T-helper 1 cell (primary cell): Measurements from ENCODE around the gene TPK1.
"Not testable (repeated sequence)": the region's sequence is repeated elsewhere in the genome, so short reads cannot be mapped to it uniquely, and the experiment has no call there.

Experiments used
- DNase-seq, 5 donors: peaks; one replicate each; pipeline ENCODE4 v3.0.0-alpha.2; 2012 to 2020

Gene TPK1

DNA sequence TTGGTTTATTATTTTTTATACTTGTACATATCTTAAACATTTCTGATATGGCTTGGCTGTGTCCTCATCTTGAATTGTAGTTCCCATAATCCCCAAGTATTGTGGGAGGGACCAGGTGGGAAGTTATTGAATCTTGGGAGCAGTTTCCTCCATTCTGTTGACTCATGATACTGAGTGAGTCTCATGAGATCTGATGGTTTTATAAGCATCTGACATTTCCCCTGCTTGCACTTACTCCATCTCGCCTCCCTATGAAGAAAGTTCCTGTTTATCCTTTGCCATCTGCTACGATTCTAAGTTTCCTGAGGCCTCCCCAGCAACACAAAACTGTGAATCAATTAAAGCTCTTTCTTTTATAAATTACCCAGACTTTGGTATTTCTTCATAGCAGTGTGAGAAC, 207.7 kb downstream of the TPK1 start:
- no peak for DNase-seq

DNA sequence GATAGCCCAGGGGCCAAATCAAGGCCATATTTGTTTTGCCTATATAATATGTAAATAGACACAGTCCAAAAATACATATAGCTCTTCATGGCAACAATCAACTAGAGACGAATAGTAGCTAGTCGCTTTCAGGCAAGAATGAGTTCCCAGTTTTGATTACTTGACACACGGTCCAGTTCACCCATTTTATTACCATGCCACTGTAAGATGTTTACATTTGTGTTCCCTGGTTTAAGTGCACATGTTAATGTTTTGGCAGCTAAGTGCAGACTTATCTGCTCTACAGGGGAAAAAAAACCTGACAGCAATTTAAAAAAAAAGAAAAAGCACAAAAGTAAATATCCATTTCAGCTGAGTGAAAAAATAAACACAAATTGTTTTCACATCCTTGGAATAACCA, 213.1 kb downstream of the TPK1 start:
- no peak for DNase-seq

DNA sequence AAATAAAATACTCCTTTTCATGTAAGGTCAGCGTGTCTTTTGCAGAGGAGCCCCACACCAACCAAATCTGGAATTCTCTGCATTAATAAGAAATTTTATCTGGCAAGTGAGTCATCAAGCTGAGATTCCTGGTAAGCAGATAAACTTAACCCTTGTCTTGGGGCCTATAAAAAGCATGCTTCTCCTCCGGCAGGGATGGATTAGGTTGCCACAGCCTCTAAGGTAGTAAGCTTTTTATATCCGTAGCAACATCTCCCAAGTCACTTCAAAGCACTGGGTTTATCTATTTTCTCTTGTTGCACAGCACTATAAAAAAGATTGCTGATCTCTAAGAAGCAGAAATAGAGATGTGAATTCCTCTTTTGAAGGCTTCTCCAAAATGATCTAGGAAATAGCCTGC, 229.6 kb downstream of the TPK1 start:
- DNase-seq, result no peak

DNA sequence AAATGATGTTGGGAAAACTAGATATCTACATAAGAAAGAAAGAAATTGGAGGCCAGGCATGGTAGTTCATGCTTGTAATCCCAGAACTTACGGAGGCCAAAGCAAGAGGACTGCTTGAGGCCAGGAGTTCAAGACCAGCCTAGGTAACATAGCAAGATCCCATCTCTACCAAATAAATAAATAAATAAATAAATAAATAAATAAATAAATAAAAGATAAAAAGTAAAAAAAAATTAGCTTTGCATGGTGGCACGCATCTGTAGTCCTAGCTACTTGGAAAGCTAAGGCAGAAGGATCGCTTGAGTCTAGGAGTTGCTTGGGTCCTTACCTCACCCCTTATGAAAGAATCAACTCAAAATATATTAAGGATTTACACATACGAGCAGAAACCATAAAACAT, 238.9 kb downstream of the TPK1 start:
- no peak for DNase-seq

- no peak for DNase-seq
Observed at GRCh38 chr7:144594580-144594979, 241.3 kb downstream of the TPK1 start.

GRCh38 chr7:144588559-144589051, 247.2 kb downstream of the TPK1 start:
- no peak for DNase-seq

DNA sequence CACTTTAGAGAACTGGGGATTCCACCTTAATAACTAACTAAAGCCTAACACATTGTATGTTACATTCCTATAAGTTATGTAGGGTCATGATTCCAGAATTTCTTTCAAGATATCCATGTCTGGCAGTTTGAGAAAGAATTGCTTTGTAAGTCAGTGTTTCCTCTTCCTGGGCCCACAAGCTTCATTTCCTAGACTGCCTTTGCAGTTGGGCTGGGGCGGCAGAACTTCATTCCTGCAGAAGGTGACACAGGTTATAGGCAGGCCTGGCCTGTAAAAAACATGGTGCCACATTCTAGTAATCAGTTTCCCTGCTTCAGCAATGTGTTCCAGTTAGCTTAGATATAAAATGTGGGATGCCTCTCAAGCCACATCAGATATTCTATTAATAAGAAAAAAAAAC, 248.2 kb downstream of the TPK1 start:
- DNase-seq, result no peak

- no peak for DNase-seq
Observed at GRCh38 chr7:144584726-144585125, 251.1 kb downstream of the TPK1 start.

DNA sequence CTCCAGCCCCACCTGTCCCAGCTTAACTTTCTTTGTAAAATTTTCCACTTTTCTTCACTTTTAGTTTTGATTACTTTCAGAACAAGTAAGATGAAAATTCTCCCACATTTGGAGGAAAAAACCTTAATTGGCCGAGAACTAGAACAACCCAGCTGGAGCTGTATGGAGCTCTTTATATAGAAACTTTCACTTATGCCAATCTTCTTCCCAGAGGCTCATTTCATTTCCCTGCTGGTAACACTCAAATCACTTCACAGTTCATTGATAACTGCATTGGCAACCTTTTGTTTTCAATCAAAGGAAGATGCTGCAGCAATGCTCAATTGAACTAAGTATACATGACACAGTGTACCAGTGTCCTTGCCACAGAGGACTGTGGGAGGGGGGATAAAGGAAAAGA, 256.2 kb downstream of the TPK1 start:
- DNase-seq, result no peak

- DNase-seq, result no peak
Observed at GRCh38 chr7:144575456-144575855, 260.4 kb downstream of the TPK1 start.

GRCh38 chr7:144574753-144575152, 261.1 kb downstream of the TPK1 start:
- DNase-seq, result not testable (repeated sequence)

- no peak for DNase-seq
Observed at GRCh38 chr7:144568233-144568632, 267.6 kb downstream of the TPK1 start.

- no peak for DNase-seq
Observed at GRCh38 chr7:144565586-144565985, 270.3 kb downstream of the TPK1 start.

- no peak for DNase-seq
Observed at GRCh38 chr7:144549861-144550260, 286.0 kb downstream of the TPK1 start.

DNA sequence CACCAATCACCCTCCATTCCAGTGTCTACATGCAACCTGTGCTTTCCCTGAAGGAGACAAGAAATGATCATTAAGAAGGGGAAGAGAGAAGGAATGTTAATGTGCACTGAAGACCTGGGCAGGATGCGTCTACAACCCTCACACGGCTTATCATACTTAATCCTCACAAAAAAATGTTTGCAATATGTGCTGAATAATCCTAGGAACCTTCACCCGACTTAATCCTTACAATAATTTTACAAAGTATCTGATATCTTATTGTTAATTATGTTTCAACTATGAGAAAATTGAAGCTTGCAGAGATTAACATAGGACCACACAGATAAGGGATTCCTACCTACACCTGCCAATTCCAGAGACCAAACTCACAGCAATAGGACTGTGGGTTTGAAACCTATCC, 287.3 kb downstream of the TPK1 start:
- no peak for DNase-seq

GRCh38 chr7:144547888-144548287, 288.0 kb downstream of the TPK1 start:
- DNase-seq, result no peak

DNA sequence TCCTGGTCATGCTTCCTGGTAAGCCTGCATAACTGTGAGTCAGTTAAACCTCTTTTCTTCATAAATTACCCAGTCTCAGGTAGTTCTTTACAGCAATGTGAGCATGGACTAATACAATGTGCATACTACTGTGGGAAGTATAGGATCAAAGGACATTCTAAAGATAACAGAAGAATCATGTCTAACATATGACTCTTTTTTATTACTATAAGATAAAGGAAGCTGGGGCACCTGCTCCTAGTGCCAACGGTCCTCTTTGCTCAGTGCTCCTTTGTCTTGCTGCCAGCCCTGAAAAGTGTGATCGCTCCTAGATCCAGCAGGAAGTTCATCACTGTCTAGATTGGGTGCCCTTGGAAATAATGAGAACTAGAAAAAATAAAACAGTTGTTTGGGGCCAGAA, 289.1 kb downstream of the TPK1 start:
- DNase-seq, result no peak

GRCh38 chr7:144545330-144545729, 290.5 kb downstream of the TPK1 start:
- DNase-seq, result no peak

DNA sequence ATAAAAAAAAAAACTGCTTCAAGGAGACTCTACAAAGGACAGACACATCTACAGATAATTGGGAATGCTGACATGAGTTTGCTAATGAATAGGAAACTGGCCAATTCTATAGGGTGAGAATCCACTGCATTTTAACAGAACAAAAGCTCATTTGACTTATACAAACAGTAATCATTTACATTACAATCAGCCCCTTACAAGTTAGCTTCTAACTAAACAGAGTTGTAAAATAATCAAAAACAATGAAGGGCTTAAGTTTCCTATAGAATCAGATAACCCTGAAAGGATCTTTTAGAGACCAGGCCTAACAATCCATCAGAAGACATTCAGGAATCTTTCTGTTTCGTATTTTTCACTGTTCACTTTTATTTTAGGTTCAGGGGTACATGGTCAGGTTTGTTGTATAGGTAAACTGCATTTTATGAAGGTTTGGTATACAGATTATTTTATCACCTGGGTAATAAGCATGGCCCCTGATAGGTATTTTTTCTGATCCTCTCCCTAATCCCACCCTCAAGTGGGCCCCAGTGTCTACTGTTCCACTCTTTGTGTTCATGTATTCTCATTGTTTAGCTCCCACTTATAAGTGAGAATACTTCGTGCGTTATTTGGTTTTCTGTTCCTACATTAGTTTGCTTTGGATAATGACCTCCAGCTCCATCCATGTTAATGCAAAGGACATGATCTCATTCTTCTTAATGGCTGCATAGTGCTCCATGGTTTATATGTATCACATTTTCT, 301.0 kb downstream of the TPK1 start:
- DNase-seq, result no peak

DNA sequence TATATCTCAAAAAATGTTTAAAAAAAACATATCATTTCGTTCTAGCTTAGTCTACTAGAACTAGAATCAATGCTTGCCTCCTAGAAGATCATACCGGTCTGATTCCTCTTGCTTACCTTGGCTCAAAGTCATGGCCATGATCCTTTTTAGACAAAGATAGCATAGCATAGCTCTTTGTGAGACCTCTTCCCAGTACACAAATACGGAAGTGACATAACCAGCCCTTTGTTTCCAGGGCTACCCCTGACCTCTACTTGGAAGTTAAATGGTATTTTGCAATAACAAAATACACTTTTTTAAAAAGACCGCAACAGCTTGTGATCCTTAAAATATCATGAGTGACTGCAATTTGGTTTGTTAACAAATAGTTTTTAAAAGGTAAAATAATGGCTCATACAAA, 301.7 kb downstream of the TPK1 start:
- DNase-seq, result no peak

DNA sequence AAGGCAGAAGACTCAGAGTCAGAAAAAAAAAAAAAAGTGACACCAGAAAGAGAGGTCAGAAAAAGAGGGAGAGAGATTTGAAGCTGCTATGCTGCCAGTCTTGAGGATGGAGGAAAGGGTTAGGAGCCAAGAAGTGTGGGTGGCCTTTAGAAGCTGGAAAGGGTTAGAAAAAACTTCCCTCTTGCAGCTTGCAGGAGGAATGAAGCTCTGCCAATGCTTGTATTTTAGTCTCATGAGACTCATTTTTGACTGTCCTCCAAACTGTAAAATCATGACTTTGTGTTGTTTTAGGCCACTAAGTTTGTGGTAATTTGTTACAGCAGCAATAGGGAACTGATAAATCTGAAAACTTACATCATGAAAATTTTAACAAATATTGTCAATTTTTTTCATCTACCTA, 304.7 kb downstream of the TPK1 start:
- DNase-seq, result no peak

- peak in 1 of 5 donors; percentile 27 for DNase-seq
Observed at GRCh38 chr7:144529269-144529926, 306.5 kb downstream of the TPK1 start.

DNA sequence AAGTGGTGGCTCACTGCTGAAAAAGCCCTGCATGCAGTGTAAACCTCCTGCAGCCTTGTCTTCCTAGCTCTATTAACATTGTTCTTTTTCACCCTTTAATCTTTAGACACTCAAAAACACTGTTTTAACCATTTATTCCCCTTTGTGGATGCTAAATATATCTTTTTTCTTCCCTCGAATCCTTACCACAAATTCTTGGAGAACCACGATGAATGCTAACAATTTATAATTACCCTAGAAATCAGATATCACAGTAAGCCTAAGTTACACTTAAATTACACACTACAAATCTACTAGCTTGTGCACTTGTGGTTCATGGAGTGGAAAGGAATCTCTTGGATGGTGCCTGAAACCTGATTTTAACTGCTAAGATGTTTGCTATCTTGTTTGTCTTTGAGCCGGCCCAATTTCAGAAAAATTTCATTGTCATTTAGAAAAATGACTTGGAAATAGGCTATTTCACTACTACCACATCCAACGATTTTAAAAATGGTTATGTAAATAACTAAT, 307.3 kb downstream of the TPK1 start:
- DNase-seq, result no peak

GRCh38 chr7:144527051-144527471, 308.8 kb downstream of the TPK1 start:
- no peak for DNase-seq
